IMR-90 (cell line): ENCODE measurements around the gene PON1.

Source experiments
- BHLHE40 ChIP-seq: fragments of 150-350 bp; IDR thresholded peaks from 2 replicates; pipeline ENCODE4 v1.6.1; 2016; ENCODE audit warnings: mild to moderate bottlenecking, low read depth, low read length
- CEBPB ChIP-seq: IDR thresholded peaks from 2 replicates; pipeline ENCODE4 v1.6.1; 2012; ENCODE audit warnings: low read depth, low read length, improper control_type of control experiment
- CTCF ChIP-seq: conservative IDR thresholded peaks from 2 replicates; pipeline ENCODE4 v1.5.1; 2012; ENCODE audit warnings: mild to moderate bottlenecking, low read depth, low read length, improper control_type of control experiment
- MXI1 ChIP-seq: IDR thresholded peaks from 2 replicates; pipeline ENCODE4 v1.6.1; 2012; ENCODE audit warnings: low read depth, mild to moderate bottlenecking, low read length, moderate library complexity, borderline replicate concordance
- POLR2A ChIP-seq: IDR thresholded peaks from 2 replicates; pipeline ENCODE4 v1.6.1; 2012; ENCODE audit warnings: mild to moderate bottlenecking, low read depth, low read length
- RAD21 ChIP-seq: IDR thresholded peaks from 2 replicates; pipeline ENCODE4 v1.6.1; 2012; ENCODE audit warnings: low read length, improper control_type of control experiment
- SMC3 ChIP-seq: fragments of 150-350 bp; IDR thresholded peaks from 2 replicates; pipeline ENCODE4 v1.6.1; 2016; ENCODE audit warnings: low read depth, mild to moderate bottlenecking, antibody characterized with exemption, low read length, moderate library complexity
- USF2 ChIP-seq: fragments of 150-350 bp; IDR thresholded peaks from 2 replicates; pipeline ENCODE4 v1.6.1; 2017; ENCODE audit warnings: mild to moderate bottlenecking, antibody characterized with exemption, low read length, low read depth

- TF ChIP-seq CTCF (no peak), POLR2A (no peak), RAD21 (no peak), USF2 (no peak), CEBPB (no peak), BHLHE40 (no peak), MXI1 (no peak), SMC3 (no peak)
Measured at GRCh38 chr7:95265634-95266033, 58.7 kb downstream of the PON1 start.
